ENCODE data around the gene RHOA. TPM values are rescaled to one million over a fixed set of nuclear protein-coding genes. Genes with fewer than 3 reads are reported as not detected.

Gene RHOA
- polyA plus RNA-seq, 2 of the 4 experiments (the other 2 are of a cell fraction): 332 to 549 TPM

GRCh38 chr3:49428752-49429080, 16.9 kb upstream of the RHOA start:
- Histone ChIP-seq H3K4me2 (peak overlapping the region; percentile 80), H3K4me3 (peak overlapping the region; percentile 61), H3K9me3 (no peaks in the 10 kb centered on the region), H3K27ac (peak overlapping the region; percentile 88 to 91), H3K4me1 (peaks cover 7% of the 10 kb centered on the region; the same call in 2 of the 3 replicates)
- FAIRE-seq: no peak
- POLR2A ChIA-PET: interaction anchor here (0.6 to 1.6 kb wide), 14 partner anchors 8 to 439 kb away, joined by 3 to 7 read pairs (median 3); partner anchors contain the start of genes DAG1 and RHOA
- TF ChIP-seq RAD21 (conservative IDR thresholded peaks at IDR 0.05 in 1 of 2, IDR thresholded peaks at IDR 0.05 in 1 of 2) (no peak), CBX2 (IDR thresholded peaks at IDR 0.05; ENCODE audit: borderline replicate concordance, low read depth) (no peak), KDM5A (IDR thresholded peaks at IDR 0.05) (0 out of 2 replicates have a peak, but pooled peaks have one; percentile 15)
- TF ChIP-seq, protein P1, sequence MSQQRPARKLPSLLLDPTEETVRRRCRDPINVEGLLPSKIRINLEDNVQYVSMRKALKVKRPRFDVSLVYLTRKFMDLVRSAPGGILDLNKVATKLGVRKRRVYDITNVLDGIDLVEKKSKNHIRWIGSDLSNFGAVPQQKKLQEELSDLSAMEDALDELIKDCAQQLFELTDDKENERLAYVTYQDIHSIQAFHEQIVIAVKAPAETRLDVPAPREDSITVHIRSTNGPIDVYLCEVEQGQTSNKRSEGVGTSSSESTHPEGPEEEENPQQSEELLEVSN (IDR thresholded peaks at IDR 0.05; ENCODE audit: borderline replicate concordance, low read depth): no peak
- 4% methylated on average over 9 of the region's 9 CpGs for WGBS (ENCODE audit: missing lambda C conversion rate)
- peak; percentile 28 to 42; a peak in 5 of 6 replicates for ATAC-seq
- DNase-seq (ENCODE audit: low read depth in 1 of 2, low spot score in 1 of 2): peak in 1 of 2 experiments; percentile 46
- CTCF ChIA-PET: interaction anchor here (0.7 to 1.6 kb wide), 4 partner anchors 19 to 144 kb away, joined by 3 to 4 read pairs (median 4); partner anchors contain the start of gene USP4

DNA sequence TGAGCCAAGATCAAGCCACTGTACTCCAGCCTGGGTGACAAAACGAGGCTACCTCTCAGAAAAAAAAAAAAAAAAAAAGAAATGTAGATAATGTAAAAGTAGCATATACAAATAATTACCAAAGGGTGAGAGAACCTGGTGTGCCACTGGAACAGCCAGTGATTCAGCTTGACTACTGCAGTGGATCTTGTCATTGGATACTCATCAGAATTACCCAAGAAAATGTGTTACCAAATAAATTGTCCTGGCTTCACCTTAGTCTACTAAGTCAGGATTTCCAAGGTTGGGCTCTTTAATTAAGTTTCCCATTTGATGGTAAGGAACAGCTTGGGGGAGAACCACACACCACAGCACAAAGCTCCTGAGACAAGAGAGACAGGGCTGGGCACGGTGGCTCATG, 15.8 kb upstream of the RHOA start:
- POLR2A ChIA-PET: interaction anchor here (0.5 to 1.7 kb wide), 3 partner anchors 16 to 43 kb away, joined by 3 read pairs; partner anchors contain the start of genes DAG1, RHOA and TCTA
- ATAC-seq: no peak
- H3K4me3 ChIP-seq: no peak overlapping the region
- FAIRE-seq: no peak
- no peaks in the 10 kb centered on the region for H3K9me3 ChIP-seq
- no peak for TF ChIP-seq POLR2A (IDR thresholded peaks at IDR 0.05; ENCODE audit: low read length)
- peak overlapping the region in 1 of 2 experiments; percentile 91; a peak in 1 of 6 replicates for H3K27ac ChIP-seq
- DNase-seq (ENCODE audit: low read depth in 1 of 2, low spot score in 1 of 2): no peak
- CTCF ChIA-PET: no interaction called here
- WGBS (ENCODE audit: missing lambda C conversion rate): 92% methylated on average over 2 of the region's 2 CpGs
- no peak overlapping the region for H3K4me2 ChIP-seq
- peaks cover 11% of the 10 kb centered on the region for H3K4me1 ChIP-seq

- no peak for ATAC-seq
- Histone ChIP-seq H3K4me3 (no peak overlapping the region), H3K9me3 (no peaks in the 10 kb centered on the region), H3K4me2 (no peak overlapping the region), H3K27ac (no peak overlapping the region), H3K4me1 (peaks cover 30% of the 10 kb centered on the region)
- no peak for DNase-seq (ENCODE audit: low read depth in 1 of 2, low spot score in 1 of 2)
- ChIA-PET CTCF (interaction anchor here (1.1 kb wide), 1 partner anchor 9 kb away, joined by 3 read pairs; no protein-coding TSS in a partner anchor), POLR2A (no interaction called here)
- TF ChIP-seq POLR2A (IDR thresholded peaks at IDR 0.05; ENCODE audit: low read length): no peak
- TF ChIP-seq POLR2AphosphoS2 (conservative IDR thresholded peaks at IDR 0.05; ENCODE audit: low read length): no peak
- TF ChIP-seq HOXB13 (CRISPR knock-in tag; IDR thresholded peaks at IDR 0.05; ENCODE audit: low read depth): no peak
- TF ChIP-seq ESRRA (IDR thresholded peaks at IDR 0.05; ENCODE audit: borderline replicate concordance, low read length): no peak
- no peak for TF ChIP-seq CTCF (IDR thresholded peaks at IDR 0.05)
- no peak for TF ChIP-seq HOXB5 (CRISPR knock-in tag; IDR thresholded peaks at IDR 0.05)
- no peak for TF ChIP-seq TFCP2L1 (CRISPR knock-in tag; IDR thresholded peaks at IDR 0.05)
- TF ChIP-seq FOSL2 (IDR thresholded peaks at IDR 0.05): no peak
- no peak for TF ChIP-seq FOSL2 (CRISPR knock-in tag; IDR thresholded peaks at IDR 0.05)
- TF ChIP-seq TP53 (CRISPR knock-in tag; IDR thresholded peaks at IDR 0.05): no peak
- TF ChIP-seq CHD2 (IDR thresholded peaks at IDR 0.05; ENCODE audit: low read length, partially characterized antibody): no peak
- no peak for TF ChIP-seq JUNB (IDR thresholded peaks at IDR 0.05)
- no peak for TF ChIP-seq FOSB (CRISPR knock-in tag; IDR thresholded peaks at IDR 0.05)
- WGBS (ENCODE audit: missing lambda C conversion rate): 82% methylated on average over 6 of the region's 6 CpGs
- no peak for FAIRE-seq
These were observed 13.0 kb upstream of the RHOA start for GRCh38 chr3:49424816-49425215.
